BJ (cell line): ENCODE measurements around the gene STRBP. TPM values are rescaled to one million over a fixed set of nuclear protein-coding genes. Genes with fewer than 3 reads are reported as not detected.
A peak's percentile ranks its signal among the peaks of the same experiment; 100 is the strongest.

Experiments used
- CTCF ChIA-PET: fragments of 350-600 bp; formaldehyde crosslinking; extraction: SDS; loops from one replicate; lab custom pipeline; 2021; ENCODE audit warnings: antibody characterized with exemption, inconsistent platforms; lab: Yijun Ruan, JAX
- POLR2A ChIA-PET: fragments of 300-600 bp; sonication (Branson Sonifier 250); formaldehyde crosslinking; extraction: SDS; loops from one replicate; lab custom pipeline; 2021; ENCODE audit warnings: antibody characterized with exemption; lab: Charles Lee
- DNase-seq: peaks from one replicate; pipeline ENCODE4 v3.0.0-alpha.2; 2011; ENCODE audit warnings: low read depth
- H3K27me3 ChIP-seq: 2 replicates; pipeline ENCODE4 v1.6.0; 2011; ENCODE audit warnings: low read length; ENCODE audit not compliant: control insufficient read depth, insufficient read depth
- H3K36me3 ChIP-seq: 2 replicates; pipeline ENCODE4 v1.5.1; 2011; ENCODE audit warnings: low read length; ENCODE audit not compliant: control insufficient read depth, insufficient read depth
- H3K4me3 ChIP-seq: 2 replicates; pipeline ENCODE4 v1.5.1; 2011; ENCODE audit warnings: low read depth, mild to moderate bottlenecking, control low read depth, low read length
- polyA plus RNA-seq: library from polyadenylated mRNA; depleted of rRNA; stranded (reverse); fragments of >200 nt; gene quantifications from 2 replicates; pipeline ENCODE4 v1.2.3, GENCODE V29; 2011
- TF ChIP-seq, protein P1 (sequence below): IDR thresholded peaks from 2 replicates; pipeline ENCODE4 v1.5.1; 2011; ENCODE audit warnings: low read depth, mild to moderate bottlenecking, control low read depth, inconsistent platforms, low read length, moderate library complexity; ENCODE audit not compliant: insufficient read depth

STRBP gene
- polyA plus RNA-seq, 1 experiment: 1.1 TPM

DNA sequence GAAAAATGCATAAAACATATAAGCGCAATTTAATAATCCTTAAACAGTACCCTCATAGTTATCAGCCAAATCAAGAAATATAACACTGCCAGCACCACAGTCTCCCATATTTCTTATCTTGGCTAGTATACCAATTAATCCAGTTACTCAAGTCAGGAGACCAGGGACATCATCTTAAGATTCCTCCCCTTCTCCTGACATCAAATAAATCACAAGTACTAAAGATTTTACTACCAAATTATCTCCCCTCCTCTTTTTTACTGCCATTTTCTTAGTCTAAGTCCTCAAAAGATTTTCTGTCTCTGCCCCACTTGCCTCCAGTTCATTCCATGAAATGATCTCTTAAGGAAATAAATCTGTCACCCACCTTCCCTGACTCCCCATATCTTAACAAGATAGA lies 37.0 kb downstream of the STRBP start:
- Histone ChIP-seq H3K4me3 (no peak overlapping the region), H3K36me3 (no peaks in the 10 kb centered on the region), H3K27me3 (no peaks in the 10 kb centered on the region)
- ChIA-PET POLR2A (no interaction called here), CTCF (no interaction called here)
- no peak for DNase-seq
- TF ChIP-seq, protein P1, sequence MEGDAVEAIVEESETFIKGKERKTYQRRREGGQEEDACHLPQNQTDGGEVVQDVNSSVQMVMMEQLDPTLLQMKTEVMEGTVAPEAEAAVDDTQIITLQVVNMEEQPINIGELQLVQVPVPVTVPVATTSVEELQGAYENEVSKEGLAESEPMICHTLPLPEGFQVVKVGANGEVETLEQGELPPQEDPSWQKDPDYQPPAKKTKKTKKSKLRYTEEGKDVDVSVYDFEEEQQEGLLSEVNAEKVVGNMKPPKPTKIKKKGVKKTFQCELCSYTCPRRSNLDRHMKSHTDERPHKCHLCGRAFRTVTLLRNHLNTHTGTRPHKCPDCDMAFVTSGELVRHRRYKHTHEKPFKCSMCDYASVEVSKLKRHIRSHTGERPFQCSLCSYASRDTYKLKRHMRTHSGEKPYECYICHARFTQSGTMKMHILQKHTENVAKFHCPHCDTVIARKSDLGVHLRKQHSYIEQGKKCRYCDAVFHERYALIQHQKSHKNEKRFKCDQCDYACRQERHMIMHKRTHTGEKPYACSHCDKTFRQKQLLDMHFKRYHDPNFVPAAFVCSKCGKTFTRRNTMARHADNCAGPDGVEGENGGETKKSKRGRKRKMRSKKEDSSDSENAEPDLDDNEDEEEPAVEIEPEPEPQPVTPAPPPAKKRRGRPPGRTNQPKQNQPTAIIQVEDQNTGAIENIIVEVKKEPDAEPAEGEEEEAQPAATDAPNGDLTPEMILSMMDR: no peak

- Histone ChIP-seq H3K27me3 (no peaks in the 10 kb centered on the region), H3K4me3 (no peak overlapping the region), H3K36me3 (no peaks in the 10 kb centered on the region)
- DNase-seq: no peak
- ChIA-PET CTCF (no interaction called here), POLR2A (no interaction called here)
- TF ChIP-seq, protein P1: no peak
These were observed 39.4 kb downstream of the STRBP start for GRCh38 chr9:123228967-123229366.

DNA sequence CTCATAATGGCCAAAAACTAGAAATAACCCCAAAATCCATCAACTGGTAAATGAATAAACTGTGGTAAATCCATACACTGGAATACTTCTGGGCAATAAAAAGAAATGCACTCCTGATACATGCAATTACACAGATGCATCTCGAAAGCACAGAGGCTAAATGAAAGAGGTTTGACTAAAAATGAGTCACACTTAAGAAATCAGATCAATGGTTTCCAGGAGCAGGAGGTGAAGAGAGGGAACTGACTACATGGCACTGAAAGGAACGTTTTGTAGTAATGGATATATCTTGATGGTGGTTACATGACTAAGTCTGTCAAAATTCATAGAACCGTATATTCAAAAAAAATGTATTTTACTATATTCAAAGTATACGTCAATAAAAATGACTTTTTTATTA lies 42.4 kb downstream of the STRBP start:
- POLR2A ChIA-PET: no interaction called here

DNA sequence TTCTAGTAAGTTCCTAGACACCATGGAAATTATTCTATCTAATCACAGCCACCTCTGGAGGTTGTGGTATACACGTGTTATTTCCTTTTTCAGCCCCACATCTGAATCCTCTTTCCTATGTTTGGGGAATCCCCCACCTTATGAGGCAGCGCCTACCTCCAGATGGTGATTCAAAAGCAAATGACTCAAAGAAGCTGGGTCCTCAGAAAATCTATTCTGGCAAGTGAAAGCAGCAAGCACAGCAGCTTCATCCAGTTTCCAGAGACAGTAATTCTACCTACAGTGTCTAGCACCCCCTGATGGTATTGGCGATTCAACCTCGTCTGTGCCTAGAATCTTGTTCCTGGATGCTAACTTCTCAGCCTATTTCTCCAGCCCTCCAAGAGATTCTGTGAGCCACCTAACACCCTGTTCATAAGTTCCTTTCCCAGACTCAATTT lies 43.0 kb downstream of the STRBP start:
- CTCF ChIA-PET: interaction anchor here (0.6 to 2.1 kb wide), 13 partner anchors 10 to 162 kb away, joined by 3 to 8 read pairs (median 3); no protein-coding TSS in a partner anchor

More for the DNA sequence above, 42.4 kb downstream of the STRBP start:
- CTCF ChIA-PET: interaction anchor here (0.6 to 2.1 kb wide), 11 partner anchors 9 to 218 kb away, joined by 3 to 8 read pairs (median 3); no protein-coding TSS in a partner anchor
- no peaks in the 10 kb centered on the region for H3K36me3 ChIP-seq
- no peaks in the 10 kb centered on the region for H3K27me3 ChIP-seq
- TF ChIP-seq, protein P1: no peak
- DNase-seq: no peak
- no peak overlapping the region for H3K4me3 ChIP-seq

GRCh38 chr9:123220127-123220526 lies 48.3 kb downstream of the STRBP start:
- H3K27me3 ChIP-seq: no peaks in the 10 kb centered on the region
- DNase-seq: no peak
- no peaks in the 10 kb centered on the region for H3K36me3 ChIP-seq
- TF ChIP-seq, protein P1: no peak
- H3K4me3 ChIP-seq: no peak overlapping the region
- ChIA-PET CTCF (no interaction called here), POLR2A (no interaction called here)

More for the DNA sequence above, 43.0 kb downstream of the STRBP start:
- DNase-seq: peak; percentile 13
- POLR2A ChIA-PET: no interaction called here
- Histone ChIP-seq H3K36me3 (no peaks in the 10 kb centered on the region), H3K4me3 (no peak overlapping the region), H3K27me3 (no peaks in the 10 kb centered on the region)
- TF ChIP-seq, protein P1: peak; percentile 63
